ENCODE data around the gene CAPN13. TPM values are rescaled to one million over a fixed set of nuclear protein-coding genes. Genes with fewer than 3 reads are reported as not detected.

The CAPN13 gene
- total RNA-seq, 1 experiment from 2014 or later, result 5.7 TPM

- Histone ChIP-seq H2AK5ac (ENCODE audit: insufficient read length, low read length) (no peak overlapping the region), H2BK20ac (ENCODE audit: low read depth, low read length, poor library complexity, severe bottlenecking) (no peak overlapping the region), H3K18ac (ENCODE audit: insufficient read length, low read depth, low read length) (no peak overlapping the region), H3K23me2 (ENCODE audit: insufficient read length, low read depth, low read length, poor library complexity, severe bottlenecking) (no peaks in the 10 kb centered on the region), H3K27ac (ENCODE audit: insufficient read length, low read depth, low read length) (no peak overlapping the region), H2BK12ac (ENCODE audit: insufficient read length, low read depth, low read length) (no peak overlapping the region), H2AFZ (ENCODE audit: low read length) (no peak overlapping the region), H3K23ac (ENCODE audit: insufficient read length, low read depth, low read length) (no peak overlapping the region), H3K14ac (ENCODE audit: insufficient read depth, low read length) (no peak overlapping the region), H3K9me3 (ENCODE audit: control insufficient read depth, low read depth, low read length) (no peaks in the 10 kb centered on the region), H3K4me1 (ENCODE audit: insufficient read depth, low read length) (no peaks in the 10 kb centered on the region), H3K79me2 (ENCODE audit: insufficient read depth, low read length) (no peaks in the 10 kb centered on the region), H3K79me1 (ENCODE audit: insufficient read depth, low read depth, low read length, poor library complexity, severe bottlenecking) (no peaks in the 10 kb centered on the region), H3K27me3 (ENCODE audit: insufficient read depth, low read length) (no peaks in the 10 kb centered on the region), H3K4me2 (ENCODE audit: insufficient read depth, insufficient read length, low read length) (no peak overlapping the region), H2BK120ac (ENCODE audit: low read depth, low read length, poor library complexity, severe bottlenecking) (no peak overlapping the region), H4K91ac (ENCODE audit: insufficient read length, low read depth, low read length) (no peak overlapping the region), H3K9ac (ENCODE audit: extremely low read depth, insufficient read length, low read length) (no peak overlapping the region), H3T11ph (ENCODE audit: low read length) (no peak overlapping the region), H3K56ac (ENCODE audit: insufficient read length, low read depth, low read length) (no peak overlapping the region), H2BK5ac (ENCODE audit: insufficient read length, low read length) (no peak overlapping the region), H4K8ac (replicated peaks; ENCODE audit: insufficient read length, low read depth, low read length) (no peak overlapping the region), H4K5ac (ENCODE audit: insufficient read length, low read depth, low read length) (no peak overlapping the region), H3K4ac (ENCODE audit: low read depth, low read length) (no peak overlapping the region), H4K20me1 (ENCODE audit: control insufficient read depth, insufficient read depth, insufficient read length) (no peaks in the 10 kb centered on the region), H2BK15ac (ENCODE audit: low read depth, low read length) (no peak overlapping the region)
- peak overlapping the region in 1 of 3 experiments; percentile 20; a peak in 2 of 7 replicates for H3K27ac Mint-ChIP-seq
- DNase-seq, result no peak
- no peaks in the 10 kb centered on the region; the same call in 1 of the 2 replicates for H3K27me3 Mint-ChIP-seq (ENCODE audit: low read depth)
- TF ChIP-seq CTCF (conservative IDR thresholded peaks at IDR 0.05), result no peak
- no peaks in the 10 kb centered on the region; a peak in 3 of 4 replicates for H3K4me1 Mint-ChIP-seq
- H3K9me3 Mint-ChIP-seq, result no peaks in the 10 kb centered on the region
- no peaks in the 10 kb centered on the region; a peak in 1 of 7 replicates for H3K36me3 Mint-ChIP-seq (ENCODE audit: insufficient read depth in 1 of 3, low read depth in 3 of 3)
- no CpG with 5 or more reads among the region's 12 CpGs for WGBS (ENCODE audit: extremely low coverage, insufficient read length, low lambda C conversion rate)
- H3K4me3 Mint-ChIP-seq, result no peak overlapping the region
Measured at GRCh38 chr2:30679426-30680088, 127.7 kb downstream of the CAPN13 start.
